ENCODE results near the gene PMVK. TPM values are rescaled to one million over a fixed set of nuclear protein-coding genes. Genes with fewer than 3 reads are reported as not detected.

The PMVK gene
- total RNA-seq, 2 donors from 2014 or later = 7.0 to 18.5 TPM

GRCh38 chr1:154945962-154946850, 9.7 kb upstream of the PMVK start:
- intact Hi-C loops (cut with DNase I) = no loop called here
- H3K4me1 ChIP-seq = peaks cover 16% of the 10 kb centered on the region
- no peaks in the 10 kb centered on the region for H3K9me3 ChIP-seq
- peaks cover 0 to 3% of the 10 kb centered on the region in 2 donors for H3K36me3 ChIP-seq (replicated peaks in 1 of 2; ENCODE audit: insufficient read depth in 1 of 2, low read depth in 2 of 2)
- H3K27ac ChIP-seq = no peak overlapping the region
- no peak for ATAC-seq
- no peaks in the 10 kb centered on the region for H3K27me3 ChIP-seq
- no peak for TF ChIP-seq POLR2A (IDR thresholded peaks at IDR 0.05)
- TF ChIP-seq, protein P1, sequence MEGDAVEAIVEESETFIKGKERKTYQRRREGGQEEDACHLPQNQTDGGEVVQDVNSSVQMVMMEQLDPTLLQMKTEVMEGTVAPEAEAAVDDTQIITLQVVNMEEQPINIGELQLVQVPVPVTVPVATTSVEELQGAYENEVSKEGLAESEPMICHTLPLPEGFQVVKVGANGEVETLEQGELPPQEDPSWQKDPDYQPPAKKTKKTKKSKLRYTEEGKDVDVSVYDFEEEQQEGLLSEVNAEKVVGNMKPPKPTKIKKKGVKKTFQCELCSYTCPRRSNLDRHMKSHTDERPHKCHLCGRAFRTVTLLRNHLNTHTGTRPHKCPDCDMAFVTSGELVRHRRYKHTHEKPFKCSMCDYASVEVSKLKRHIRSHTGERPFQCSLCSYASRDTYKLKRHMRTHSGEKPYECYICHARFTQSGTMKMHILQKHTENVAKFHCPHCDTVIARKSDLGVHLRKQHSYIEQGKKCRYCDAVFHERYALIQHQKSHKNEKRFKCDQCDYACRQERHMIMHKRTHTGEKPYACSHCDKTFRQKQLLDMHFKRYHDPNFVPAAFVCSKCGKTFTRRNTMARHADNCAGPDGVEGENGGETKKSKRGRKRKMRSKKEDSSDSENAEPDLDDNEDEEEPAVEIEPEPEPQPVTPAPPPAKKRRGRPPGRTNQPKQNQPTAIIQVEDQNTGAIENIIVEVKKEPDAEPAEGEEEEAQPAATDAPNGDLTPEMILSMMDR (IDR thresholded peaks at IDR 0.05) = no peak
- no peak for DNase-seq
- WGBS, 2 donors = 77 to 86% methylated on average over 14 to 17 of the region's 17 CpGs
- H3K4me3 ChIP-seq = no peak overlapping the region

DNA sequence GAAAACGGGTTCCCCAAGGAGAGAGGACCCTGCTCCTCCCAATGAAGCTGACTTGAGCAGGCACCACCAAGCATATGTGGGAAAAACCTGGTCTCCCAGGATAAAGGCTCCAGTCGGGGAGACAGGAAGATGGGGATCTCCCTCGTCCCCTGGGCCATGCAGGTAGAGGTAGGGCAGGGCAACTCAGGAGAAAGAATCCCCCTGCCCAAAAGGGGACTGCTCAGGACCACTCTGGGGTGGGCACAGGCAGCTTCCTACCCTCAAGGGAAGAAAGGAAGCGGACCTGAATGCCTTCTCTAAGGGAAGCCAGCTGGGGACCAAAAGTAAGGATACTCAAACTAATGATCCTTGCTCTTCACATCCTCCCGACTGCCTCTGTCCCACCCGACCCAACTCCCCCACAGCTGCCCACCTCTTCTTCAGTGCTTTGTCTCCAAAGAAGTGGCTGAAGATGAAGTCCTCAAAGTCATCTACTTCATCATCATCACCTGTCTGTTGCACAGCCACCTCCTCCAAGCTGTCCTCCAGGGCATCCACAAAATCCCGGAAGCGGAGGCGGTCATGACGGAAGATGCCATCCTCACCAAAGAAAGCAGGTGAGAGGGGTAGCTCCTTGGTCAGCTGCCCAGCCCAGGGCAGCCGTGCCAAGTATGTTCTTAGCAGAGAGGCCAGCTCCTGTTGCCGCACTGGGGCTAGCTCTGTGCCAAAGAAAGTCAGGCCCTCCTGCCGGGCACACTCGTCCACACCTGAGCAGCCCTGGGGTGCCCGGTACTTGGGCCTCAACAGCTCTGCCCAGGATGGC, 8.8 kb upstream of the PMVK start:
- intact Hi-C loops (cut with DNase I) = no loop called here
- H3K4me1 ChIP-seq = peaks cover 19% of the 10 kb centered on the region
- no peaks in the 10 kb centered on the region for H3K27me3 ChIP-seq
- no peak overlapping the region for H3K4me3 ChIP-seq
- H3K36me3 ChIP-seq (replicated peaks in 1 of 2; ENCODE audit: insufficient read depth in 1 of 2, low read depth in 2 of 2) = peaks cover 0 to 3% of the 10 kb centered on the region in 2 donors
- ATAC-seq (no peak), DNase-seq (no peak)
- no peaks in the 10 kb centered on the region for H3K9me3 ChIP-seq
- no peak overlapping the region for H3K27ac ChIP-seq
- 75 to 82% methylated on average over 14 to 15 of the region's 15 CpGs for WGBS, 2 donors
- no peak for TF ChIP-seq POLR2A (IDR thresholded peaks at IDR 0.05)
- TF ChIP-seq, protein P1 (IDR thresholded peaks at IDR 0.05) = no peak

GRCh38 chr1:154944401-154945159, 8.1 kb upstream of the PMVK start:
- intact Hi-C loops (cut with DNase I) = no loop called here
- Histone ChIP-seq H3K9me3 (no peaks in the 10 kb centered on the region), H3K4me3 (no peak overlapping the region), H3K27ac (peak overlapping the region in 1 of 4 donors; percentile 21), H3K4me1 (peaks cover 19% of the 10 kb centered on the region), H3K27me3 (no peaks in the 10 kb centered on the region), H3K36me3 (replicated peaks in 1 of 2; ENCODE audit: insufficient read depth in 1 of 2, low read depth in 2 of 2) (peaks cover 0 to 3% of the 10 kb centered on the region in 2 donors)
- ATAC-seq (no peak), DNase-seq (no peak)
- TF ChIP-seq POLR2A (IDR thresholded peaks at IDR 0.05) = no peak
- TF ChIP-seq, protein P1 (IDR thresholded peaks at IDR 0.05) = no peak
- WGBS, 2 donors = 40 to 51% methylated on average over 7 to 9 of the region's 9 CpGs

DNA sequence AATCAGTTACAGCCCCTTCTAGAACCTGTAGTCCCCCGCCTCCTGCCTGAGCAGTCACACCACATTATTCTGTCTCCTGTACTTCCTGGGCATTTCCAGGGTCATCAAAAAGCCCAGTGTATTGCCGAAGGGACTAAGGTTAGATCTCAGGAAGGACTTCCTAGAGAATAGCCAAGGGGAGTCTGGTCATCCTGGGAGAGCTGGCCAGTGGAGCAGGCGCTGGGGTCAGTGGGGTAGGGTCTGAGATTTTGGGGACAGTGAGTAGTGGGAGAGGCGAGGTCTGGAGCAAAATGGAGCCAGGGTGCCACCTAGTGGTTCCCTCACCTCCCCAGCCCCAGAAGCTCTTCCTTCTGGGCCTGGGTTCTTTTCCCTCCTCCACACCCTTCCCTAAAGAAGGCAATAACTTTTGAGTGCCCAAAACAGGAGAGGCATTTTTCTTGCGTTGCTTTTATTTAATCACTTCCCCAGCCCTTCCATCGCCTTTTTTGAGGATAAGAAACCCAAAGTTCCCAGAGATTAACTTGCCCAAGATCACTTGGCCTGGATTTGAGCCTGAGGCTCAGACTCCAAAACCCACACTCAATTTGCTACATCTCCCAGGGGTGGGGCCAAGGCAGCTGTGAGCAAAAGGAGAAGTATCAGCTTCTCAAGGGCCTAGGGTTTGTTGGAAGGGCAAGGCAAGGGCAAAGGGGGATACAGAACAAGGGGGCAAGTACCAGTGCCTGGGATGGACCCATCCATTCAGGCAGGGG, 7.3 kb upstream of the PMVK start:
- intact Hi-C loops (cut with DNase I) = no loop called here
- Histone ChIP-seq H3K4me1 (peaks cover 19% of the 10 kb centered on the region), H3K4me3 (no peak overlapping the region), H3K9me3 (no peaks in the 10 kb centered on the region), H3K27ac (peak overlapping the region in 1 of 4 donors; percentile 21), H3K27me3 (no peaks in the 10 kb centered on the region), H3K36me3 (replicated peaks in 1 of 2; ENCODE audit: insufficient read depth in 1 of 2, low read depth in 2 of 2) (peaks cover 0 to 3% of the 10 kb centered on the region in 2 donors)
- no peak for TF ChIP-seq POLR2A (IDR thresholded peaks at IDR 0.05)
- TF ChIP-seq, protein P1 (IDR thresholded peaks at IDR 0.05) = peak; percentile 47 to 63 (median 55)
- DNase-seq = peak in 2 of 4 donors; percentile 32 to 53
- no peak for ATAC-seq
- WGBS, 2 donors = 38 to 40% methylated on average over 5 to 6 of the region's 6 CpGs
